ENCODE data around the gene MIR17HG. TPM values are rescaled to one million over a fixed set of nuclear protein-coding genes. Genes with fewer than 3 reads are reported as not detected.

The MIR17HG gene
- polyA plus RNA-seq, 1 of the 3 experiments (the other 2 are of a cell fraction) = 0.51 TPM

GRCh38 chr13:91400671-91401070 lies 53.2 kb downstream of the MIR17HG start:
- no peaks in the 10 kb centered on the region for H3K79me2 ChIP-seq (ENCODE audit: insufficient read depth)
- no peaks in the 10 kb centered on the region for H3F3A ChIP-seq (replicated peaks; ENCODE audit: insufficient read depth)
- H3K9me3 ChIP-seq = no peaks in the 10 kb centered on the region
- DNase-seq = no peak
- no peak overlapping the region for H2AFZ ChIP-seq (ENCODE audit: low read depth)
- ChIA-PET POLR2A (no interaction called here), CTCF (no interaction called here)
- peaks cover 0 to 3% of the 10 kb centered on the region in 2 experiments; a peak in 2 of 4 replicates for H3K4me1 ChIP-seq (ENCODE audit: control insufficient read depth in 1 of 2, insufficient read depth in 2 of 2, low read depth in 1 of 2, low read length in 1 of 2)
- H3K27me3 ChIP-seq (ENCODE audit: insufficient read depth) = peaks cover 20% of the 10 kb centered on the region
- no peak overlapping the region for H3K4me3 ChIP-seq (ENCODE audit: low read depth in 2 of 2, low read length in 1 of 2)
- TF ChIP-seq USF2 (IDR thresholded peaks at IDR 0.05; ENCODE audit: borderline replicate concordance, low read depth, low read length) (no peak), MEF2A (IDR thresholded peaks at IDR 0.05; ENCODE audit: borderline replicate concordance, low read depth) (no peak), POLR2AphosphoS5 (IDR thresholded peaks at IDR 0.05; ENCODE audit: low read depth, low read length) (no peak), GABPA (IDR thresholded peaks at IDR 0.05; ENCODE audit: low read depth) (no peak), ELF1 (IDR thresholded peaks at IDR 0.05) (no peak), PBX3 (IDR thresholded peaks at IDR 0.05) (no peak), GATA2 (CRISPR knock-in tag; IDR thresholded peaks at IDR 0.05) (no peak), EP300 (IDR thresholded peaks at IDR 0.05; ENCODE audit: borderline replicate concordance in 1 of 2, low read depth in 1 of 2, low read length in 1 of 2) (no peak), TCF12 (IDR thresholded peaks at IDR 0.05) (no peak), NFIC (IDR thresholded peaks at IDR 0.05; ENCODE audit: borderline replicate concordance) (no peak)
- no peak overlapping the region for H3K4me2 ChIP-seq
- H3K27ac ChIP-seq (ENCODE audit: low read depth in 2 of 2, low read length in 1 of 2) = no peak overlapping the region
- H3K36me3 ChIP-seq (replicated peaks in 1 of 2; ENCODE audit: control insufficient read depth in 1 of 2, insufficient read depth in 2 of 2, low read length in 1 of 2) = no peaks in the 10 kb centered on the region
- 86% methylated on average over 3 of the region's 3 CpGs for WGBS (ENCODE audit: low lambda C conversion rate)
- no peaks in the 10 kb centered on the region for H3K9me2 ChIP-seq
- no peaks in the 10 kb centered on the region for H4K20me1 ChIP-seq (ENCODE audit: insufficient read depth)
- no peak overlapping the region for H3K9ac ChIP-seq

- 48% methylated on average over 2 of the region's 2 CpGs for WGBS (ENCODE audit: low lambda C conversion rate)
- peaks cover 16% of the 10 kb centered on the region for H3K27me3 ChIP-seq (ENCODE audit: insufficient read depth)
- no peaks in the 10 kb centered on the region for H3K36me3 ChIP-seq (replicated peaks in 1 of 2; ENCODE audit: control insufficient read depth in 1 of 2, insufficient read depth in 2 of 2, low read length in 1 of 2)
- no peak for DNase-seq
- H3K4me3 ChIP-seq (ENCODE audit: low read depth in 2 of 2, low read length in 1 of 2) = no peak overlapping the region
- H2AFZ ChIP-seq (ENCODE audit: low read depth) = no peak overlapping the region
- ChIA-PET CTCF (no interaction called here), POLR2A (no interaction called here)
- H4K20me1 ChIP-seq (ENCODE audit: insufficient read depth) = no peaks in the 10 kb centered on the region
- no peaks in the 10 kb centered on the region for H3F3A ChIP-seq (replicated peaks; ENCODE audit: insufficient read depth)
- no peak overlapping the region for H3K27ac ChIP-seq (ENCODE audit: low read depth in 2 of 2, low read length in 1 of 2)
- no peak overlapping the region for H3K9ac ChIP-seq
- H3K4me2 ChIP-seq = no peak overlapping the region
- no peaks in the 10 kb centered on the region for H3K9me3 ChIP-seq
- H3K79me2 ChIP-seq (ENCODE audit: insufficient read depth) = no peaks in the 10 kb centered on the region
- H3K4me1 ChIP-seq (ENCODE audit: control insufficient read depth in 1 of 2, insufficient read depth in 2 of 2, low read depth in 1 of 2, low read length in 1 of 2) = peaks cover 0 to 3% of the 10 kb centered on the region in 2 experiments; a peak in 2 of 4 replicates
- H3K9me2 ChIP-seq = no peaks in the 10 kb centered on the region
- no peak for TF ChIP-seq YY1 (IDR thresholded peaks at IDR 0.05; ENCODE audit: low read depth)
- TF ChIP-seq ELF1 (IDR thresholded peaks at IDR 0.05) = no peak
- no peak for TF ChIP-seq SMC3 (IDR thresholded peaks at IDR 0.05; ENCODE audit: low read depth, low read length)
- TF ChIP-seq MAX (IDR thresholded peaks at IDR 0.05; ENCODE audit: low read depth) = no peak
These were observed 54.4 kb downstream of the MIR17HG start for GRCh38 chr13:91401920-91402319.

Other genes with a start within 250 kb of the MIR17HG start
- 0.03 and 0.26 TPM in 2 replicates for gene GPC5, start 50.9 kb downstream of the MIR17HG start, polyA plus RNA-seq (2012; rRNA removed)

Measured in SK-N-SH (cell line).